ENCODE measurements around the gene STIM1.
"Not testable (repeated sequence)": the region's sequence is repeated elsewhere in the genome, so short reads cannot be mapped to it uniquely, and the experiment has no call there.

STIM1 gene

DNA sequence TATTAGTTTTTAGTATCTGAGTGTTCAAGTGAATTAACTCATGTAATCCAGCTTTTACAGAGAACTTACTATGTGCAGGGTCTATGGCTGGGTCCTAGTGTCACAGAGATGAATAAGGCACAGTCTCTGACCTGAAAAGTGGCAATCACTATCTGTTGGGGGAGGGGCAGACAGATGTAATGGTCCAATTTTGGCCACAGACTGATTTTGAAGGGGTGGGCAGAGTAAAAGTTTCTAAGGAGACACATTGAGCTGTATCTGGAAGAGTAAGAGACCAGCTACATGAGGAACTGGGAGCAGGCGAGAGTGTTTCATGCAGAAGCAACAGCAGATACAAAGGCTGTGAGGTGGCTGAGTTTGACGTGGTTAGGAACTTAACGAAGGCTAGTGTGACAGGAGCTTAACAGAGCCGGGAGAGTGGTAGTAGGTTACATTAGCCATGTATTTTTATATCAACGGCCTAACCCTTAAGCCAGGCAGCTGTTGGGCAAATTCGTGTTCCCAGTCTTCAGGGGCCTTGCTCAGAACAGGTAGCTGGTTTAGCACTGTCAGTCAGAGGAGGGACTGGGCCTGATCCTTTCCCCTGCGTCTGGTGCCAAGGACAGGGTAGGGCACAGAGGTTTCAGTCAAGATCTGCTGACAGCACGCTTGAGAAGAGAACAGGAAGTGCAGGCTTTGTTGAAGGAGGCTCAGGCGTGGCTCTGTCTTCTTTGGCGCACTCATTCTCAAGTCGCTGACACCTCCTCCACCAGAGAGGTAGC, 1.4 kb upstream of the STIM1 start:
- no peak for DNase-seq (ENCODE audit: low spot score)
- FAIRE-seq: no peak

DNA sequence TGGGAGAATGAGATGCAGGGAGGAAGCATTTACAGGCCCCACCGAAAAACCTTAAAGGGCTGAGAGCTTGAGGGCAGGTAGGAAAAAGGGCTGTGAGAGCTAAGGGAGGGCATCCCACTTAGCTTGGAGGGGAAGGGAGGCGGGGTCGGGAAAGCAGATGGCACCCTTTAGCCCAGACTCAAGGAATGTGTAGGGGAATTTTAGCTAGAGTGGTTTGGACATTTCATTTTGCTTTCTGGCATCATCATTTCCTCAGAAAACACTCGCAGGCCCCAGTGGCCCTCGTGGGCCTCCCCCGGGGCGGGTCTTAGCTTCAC, 846 bp upstream of the STIM1 start:
- no peak for DNase-seq (ENCODE audit: low spot score)
- no peak for FAIRE-seq

DNA sequence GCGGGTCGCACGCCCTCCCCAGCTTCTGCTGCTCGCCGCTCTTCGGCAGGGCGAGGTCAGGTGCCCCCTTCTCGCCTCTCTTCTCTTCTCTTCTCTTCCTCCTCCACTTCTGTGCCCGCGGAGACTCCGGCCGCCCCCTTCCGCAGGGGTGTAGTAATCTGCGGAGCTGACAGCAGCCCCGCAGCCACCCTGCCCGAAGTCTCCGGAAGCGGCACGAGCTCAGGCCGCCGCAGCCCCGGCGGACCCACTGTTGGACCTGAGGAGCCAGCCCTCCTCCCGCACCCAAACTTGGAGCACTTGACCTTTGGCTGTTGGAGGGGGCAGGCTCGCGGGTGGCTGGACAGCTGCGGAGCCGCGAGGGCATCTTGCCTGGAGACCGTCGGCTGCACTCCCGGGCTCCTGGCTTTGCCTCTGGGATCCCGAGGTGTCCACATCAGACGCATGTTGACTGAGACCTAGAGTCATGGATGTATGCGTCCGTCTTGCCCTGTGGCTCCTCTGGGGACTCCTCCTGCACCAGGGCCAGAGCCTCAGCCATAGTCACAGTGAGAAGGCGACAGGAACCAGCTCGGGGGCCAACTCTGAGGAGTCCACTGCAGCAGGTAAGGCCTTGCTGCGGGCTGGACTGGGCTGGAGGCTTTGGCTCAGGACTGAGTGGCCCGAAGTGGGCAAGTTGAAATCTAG, 486 bp downstream of the STIM1 start:
- DNase-seq (ENCODE audit: low spot score): peak; percentile 30
- no peak for FAIRE-seq

DNA sequence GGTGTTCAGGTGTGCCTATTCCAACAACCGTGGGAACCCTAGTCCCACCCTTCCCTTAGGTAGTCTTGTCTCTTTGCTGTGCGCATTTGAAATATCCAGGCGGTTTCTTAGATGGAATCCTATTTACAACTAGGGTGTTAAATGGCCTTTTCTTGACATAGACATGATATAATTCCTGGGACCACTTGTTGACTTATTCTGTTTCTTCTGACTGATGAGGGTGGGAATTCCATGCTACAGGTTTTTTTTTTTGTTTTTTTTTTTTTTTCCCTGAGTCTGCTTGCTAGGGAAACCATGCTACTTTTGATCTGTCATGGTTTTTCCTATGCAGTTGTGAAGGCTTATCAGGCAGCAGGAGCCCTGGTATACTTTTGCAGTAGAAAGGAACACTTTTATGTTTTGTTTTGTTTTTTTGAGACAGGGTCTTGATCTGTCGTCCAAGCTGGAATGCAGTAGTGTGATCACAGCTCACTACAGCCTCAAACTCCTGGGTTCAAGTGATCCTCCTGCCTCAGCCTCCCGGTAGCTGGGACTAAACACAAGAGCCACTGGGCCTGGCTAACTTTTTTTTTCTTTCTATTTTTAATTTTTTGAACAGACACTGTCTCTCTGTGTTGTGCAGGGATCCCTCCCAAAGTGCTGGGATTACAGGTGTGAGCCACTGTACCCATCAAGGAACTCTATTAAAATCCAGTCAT, 1.5 kb downstream of the STIM1 start:
- no peak for FAIRE-seq
- no peak for DNase-seq (ENCODE audit: low spot score)

DNA sequence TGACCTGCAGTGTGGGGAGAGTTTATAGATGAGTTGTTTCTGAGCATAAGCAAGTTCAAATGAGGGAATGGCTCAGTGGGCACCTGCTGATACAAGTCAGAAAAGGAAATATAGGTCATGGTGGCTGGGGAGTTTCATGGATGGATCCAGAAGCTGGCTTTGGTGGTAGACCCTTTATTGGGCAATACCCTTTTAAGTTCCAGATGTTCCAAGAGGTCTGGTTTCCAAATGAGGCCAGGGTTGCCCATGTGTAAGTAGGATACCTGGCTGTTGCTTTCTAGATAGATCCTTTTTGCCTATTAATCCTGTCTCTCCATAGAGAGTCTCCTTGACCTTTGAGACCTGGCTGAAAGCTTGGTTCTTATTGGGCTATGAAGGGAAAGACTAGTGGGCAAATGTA, 2.2 kb downstream of the STIM1 start:
- DNase-seq (ENCODE audit: low spot score) (no peak), FAIRE-seq (no peak)

DNA sequence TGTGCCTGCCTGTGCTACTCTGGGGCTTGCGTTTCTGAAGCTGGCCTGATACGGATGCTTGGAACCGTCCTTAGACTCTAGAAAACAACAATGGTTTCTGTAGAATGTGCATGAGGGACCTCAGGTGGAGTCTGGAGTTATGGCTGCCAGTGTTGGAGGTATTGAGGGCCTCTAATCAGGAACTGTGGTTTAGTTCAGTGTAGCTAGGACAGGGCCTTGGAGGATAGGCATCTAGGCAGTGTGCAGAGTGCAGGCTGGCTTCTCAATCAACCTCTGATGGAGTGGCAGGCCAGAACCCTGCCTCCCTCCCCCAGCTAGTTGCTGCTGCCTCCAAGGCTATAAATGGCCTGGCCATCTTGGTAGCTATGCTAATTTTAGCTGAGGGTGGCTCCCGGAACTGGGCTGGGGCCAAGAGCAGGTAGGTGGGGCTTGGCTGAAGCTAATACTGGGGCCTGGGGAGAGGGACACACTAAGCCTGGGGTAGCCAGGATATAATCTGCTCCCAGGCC, 4.0 kb downstream of the STIM1 start:
- DNase-seq (ENCODE audit: low spot score) (no peak), FAIRE-seq (no peak)

DNA sequence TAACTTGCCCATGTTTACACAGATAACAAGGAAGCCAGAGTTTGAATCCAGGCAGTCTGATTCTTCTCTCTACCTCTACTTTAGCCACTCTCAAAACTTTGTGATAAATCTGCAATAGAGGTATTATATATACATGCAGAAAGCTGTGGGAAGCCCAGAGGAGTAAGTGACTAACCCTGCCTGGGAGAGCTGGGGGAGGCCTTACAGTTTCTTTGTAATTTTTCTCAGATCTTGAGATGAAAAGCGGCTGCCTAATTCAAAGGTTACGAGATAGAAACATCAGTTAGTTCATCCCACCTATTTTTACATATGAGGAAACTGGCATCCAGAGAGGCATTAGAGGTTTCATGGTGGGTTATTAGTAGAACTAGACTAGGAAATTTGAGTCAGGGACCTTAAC, 4.9 kb downstream of the STIM1 start:
- no peak for FAIRE-seq
- no peak for DNase-seq (ENCODE audit: low spot score)

DNA sequence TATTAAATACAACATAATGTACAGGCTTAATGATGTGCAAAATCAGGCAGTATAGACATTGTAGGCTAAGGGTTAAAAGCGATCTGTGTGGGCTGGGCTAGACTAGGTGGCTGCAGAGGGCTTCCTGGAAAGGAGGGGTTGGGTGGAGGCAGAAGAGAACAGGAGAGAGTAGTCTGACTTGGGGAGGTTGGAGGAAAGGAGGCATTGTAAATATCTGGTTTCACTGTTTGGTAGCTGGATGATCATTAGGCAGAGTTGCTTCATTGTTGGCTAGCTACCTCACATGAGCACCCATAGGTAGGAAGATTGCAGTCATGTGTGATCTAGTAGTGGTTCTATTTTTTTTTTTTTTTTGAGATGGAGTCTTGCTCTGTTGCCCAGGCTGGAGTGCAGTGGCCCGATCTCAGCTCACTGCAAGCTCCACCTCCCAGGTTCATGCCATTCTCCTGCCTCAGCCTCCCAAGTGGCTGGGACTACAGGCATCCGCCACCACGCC, 5.5 kb downstream of the STIM1 start:
- FAIRE-seq; DNase-seq (ENCODE audit: low spot score): not testable (repeated sequence)

DNA sequence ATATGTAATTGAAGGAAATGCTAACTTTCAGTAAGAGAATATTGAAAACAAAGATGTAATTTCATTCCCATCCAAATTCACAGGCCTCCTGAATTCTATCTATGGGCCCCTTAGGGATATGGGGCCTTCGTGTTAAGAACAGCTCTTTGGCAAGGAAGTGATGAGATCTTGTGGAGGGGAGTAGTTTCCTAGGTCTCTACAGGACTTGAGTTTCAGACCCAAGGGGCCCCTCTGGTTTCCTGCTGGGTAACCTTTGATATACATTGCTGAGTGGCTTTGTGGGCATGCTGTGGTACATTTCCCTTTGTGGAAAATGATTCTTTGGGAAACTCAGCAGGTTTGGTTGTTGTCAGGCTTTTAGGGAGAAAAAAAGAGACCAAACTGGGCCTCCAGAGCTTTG, 6.2 kb downstream of the STIM1 start:
- no peak for DNase-seq (ENCODE audit: low spot score)

DNA sequence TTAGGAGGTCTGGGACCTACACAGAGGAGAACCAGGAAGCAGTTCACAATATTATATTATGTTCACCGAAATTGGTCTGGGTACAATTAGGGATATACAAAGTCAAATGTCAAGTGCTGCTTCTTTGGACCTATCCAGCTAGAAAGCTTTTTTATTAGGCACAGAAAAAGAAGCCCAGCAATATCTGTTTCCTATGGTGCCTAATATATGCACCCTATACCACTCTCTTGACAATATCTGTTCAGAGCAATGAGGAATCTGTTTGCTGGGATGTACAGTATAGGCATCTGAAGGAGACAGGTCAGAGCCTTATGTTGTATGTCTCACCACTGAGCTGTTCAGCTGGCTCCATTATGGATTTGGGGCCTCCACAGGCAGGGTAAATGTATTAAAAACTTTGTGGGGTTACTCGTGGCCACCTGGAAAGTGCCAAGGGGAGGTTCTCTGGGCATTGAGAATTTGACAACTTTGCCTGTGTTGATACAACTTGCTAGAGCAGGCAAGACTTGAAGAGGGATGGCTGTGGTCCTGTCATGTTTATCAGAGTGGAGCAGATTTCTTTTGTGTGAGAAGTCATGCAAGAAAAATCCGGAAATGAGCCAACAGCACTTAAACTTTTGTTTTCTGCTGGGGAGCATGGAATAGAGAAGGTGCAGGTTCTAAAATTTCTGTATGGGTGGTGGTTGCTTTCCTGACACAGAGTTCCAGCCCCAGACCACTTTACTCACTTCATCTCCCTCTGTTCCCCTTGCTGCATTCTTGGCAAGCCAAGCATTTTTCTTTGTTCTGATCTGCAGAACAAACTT, 10.1 kb downstream of the STIM1 start:
- FAIRE-seq (no peak), DNase-seq (ENCODE audit: low spot score) (no peak)

More for the DNA sequence above, 6.2 kb downstream of the STIM1 start:
- no peak for FAIRE-seq

DNA sequence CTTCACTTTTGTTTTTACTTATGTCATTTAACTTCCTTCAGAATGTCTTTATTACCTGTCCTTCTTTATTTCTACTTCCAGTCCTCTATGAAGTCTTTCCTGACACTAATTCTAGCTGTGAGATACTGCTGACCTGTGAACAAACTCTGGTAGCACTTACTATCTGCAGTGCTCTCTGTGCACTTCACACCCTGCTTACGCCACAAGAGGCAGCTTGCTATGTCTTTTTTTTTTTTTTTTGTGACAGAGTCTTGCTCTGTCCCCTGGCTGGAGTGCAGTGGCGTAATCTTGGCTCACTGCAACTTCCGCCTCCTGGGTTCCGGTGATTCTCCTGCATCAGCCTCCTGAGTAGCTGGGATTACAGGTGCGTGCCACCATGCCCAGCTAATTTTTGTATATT, 10.7 kb downstream of the STIM1 start:
- no peak for FAIRE-seq
- DNase-seq (ENCODE audit: low spot score): no peak

DNA sequence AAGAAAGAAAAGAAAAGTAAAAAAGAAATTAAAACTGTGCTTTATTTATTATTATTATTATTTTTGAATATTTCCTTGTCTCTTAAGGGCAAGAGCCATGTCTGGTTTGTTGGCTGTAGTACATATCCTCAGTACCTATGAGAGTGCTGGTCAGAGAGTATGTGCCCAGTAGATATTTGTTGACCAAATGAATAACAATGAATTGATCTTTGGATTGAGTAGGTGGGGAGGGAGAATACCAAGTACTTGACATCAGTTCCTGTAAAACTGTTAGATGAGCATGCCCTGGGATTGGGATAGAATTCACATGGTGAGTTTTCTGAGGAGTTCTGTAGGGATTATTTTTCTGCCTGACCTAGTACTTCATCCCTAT, 11.4 kb downstream of the STIM1 start:
- no peak for FAIRE-seq
- DNase-seq (ENCODE audit: low spot score): no peak

DNA sequence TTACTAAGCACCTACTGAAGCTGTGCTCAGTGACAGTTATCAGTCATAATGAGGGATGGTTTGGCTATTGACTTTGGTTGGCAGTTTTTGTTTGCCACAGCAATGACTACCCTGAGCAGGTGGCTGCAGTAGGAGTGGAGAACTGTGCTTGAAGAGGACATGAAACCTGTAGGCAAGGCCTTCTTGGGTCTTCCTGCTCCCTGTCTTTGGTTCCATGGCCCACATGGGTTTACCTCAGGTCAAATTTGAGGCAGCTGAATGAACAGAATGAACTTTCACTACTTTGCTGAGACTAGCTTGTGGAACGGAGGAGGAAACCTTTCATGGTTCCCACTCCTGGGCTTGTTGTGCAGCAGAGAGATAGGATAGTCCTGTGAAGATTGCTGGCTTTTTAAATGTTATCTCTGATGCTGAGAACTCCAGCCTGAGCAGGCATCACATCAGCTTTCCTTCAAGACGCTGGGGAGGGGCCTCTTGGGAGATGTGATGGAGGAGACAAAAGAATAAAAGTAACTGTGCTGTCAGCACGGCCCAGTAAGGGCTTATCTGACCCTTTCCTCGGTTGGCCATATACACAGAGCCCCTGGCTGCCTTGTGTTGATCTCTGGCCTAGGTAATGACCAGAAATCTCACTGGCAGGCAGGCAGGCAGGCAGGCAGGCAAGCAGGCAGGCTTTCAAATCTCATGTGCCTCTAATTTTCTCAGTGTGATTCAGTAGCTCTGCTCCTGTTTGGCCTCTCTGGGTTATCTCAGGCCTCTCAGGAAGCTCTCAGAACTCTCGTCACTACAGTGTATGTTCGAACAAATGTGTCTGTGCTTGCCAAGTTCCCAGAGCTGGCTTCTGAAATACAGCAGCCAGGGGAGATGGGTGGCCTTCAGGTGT, 12.0 kb downstream of the STIM1 start:
- FAIRE-seq: no peak
- no peak for DNase-seq (ENCODE audit: low spot score)

DNA sequence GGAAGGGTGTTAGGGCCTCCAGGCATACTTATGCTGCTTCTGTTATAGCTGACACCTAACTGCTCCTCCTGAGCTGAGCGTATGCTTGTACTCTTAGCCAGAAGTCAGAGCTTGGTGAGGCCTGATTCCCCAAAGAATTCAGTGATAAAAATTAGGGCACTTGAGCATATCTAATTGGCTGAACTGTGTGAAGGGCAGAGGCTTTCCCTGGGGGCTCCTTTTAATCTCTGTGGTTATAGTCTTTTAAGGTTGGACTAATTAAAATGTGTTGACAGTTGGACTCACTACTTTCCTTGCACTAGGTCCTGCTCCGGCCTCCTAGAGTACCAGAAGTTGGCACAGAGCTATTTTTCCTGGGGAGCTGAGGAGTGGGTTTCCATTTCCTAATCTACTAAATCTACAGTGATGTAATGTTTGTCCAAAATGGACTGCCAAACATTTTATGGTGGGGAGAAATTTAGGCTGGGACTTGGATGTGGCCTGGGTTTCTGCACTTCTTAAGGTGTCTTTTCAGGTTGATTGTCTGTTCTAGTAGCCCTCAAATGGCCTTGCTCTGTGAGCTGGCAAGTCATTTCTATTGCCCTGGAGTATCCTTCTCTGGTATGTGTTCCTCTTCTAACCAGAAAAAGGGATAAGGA, 18.4 kb downstream of the STIM1 start:
- no peak for DNase-seq (ENCODE audit: low spot score)
- no peak for FAIRE-seq

DNA sequence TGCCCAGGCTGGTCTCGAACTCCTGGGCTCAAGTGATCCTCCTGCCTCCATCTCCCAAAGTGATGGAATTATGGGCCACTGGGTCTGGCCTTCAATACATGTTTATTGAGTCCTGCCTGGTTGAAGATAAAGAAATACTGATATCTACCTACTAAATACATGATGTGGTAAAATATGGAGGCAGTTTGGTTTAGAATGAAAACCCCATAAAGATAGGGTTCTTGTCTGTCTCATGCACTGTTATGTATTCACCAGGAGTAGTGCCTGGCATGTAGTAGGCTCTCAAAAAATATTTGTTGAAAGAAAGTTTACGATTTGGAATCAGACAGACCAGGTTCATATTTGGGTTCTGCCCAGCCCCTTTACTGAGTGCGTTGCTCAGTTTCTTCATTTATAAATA, 21.1 kb downstream of the STIM1 start:
- DNase-seq (ENCODE audit: low spot score) (no peak), FAIRE-seq (no peak)

DNA sequence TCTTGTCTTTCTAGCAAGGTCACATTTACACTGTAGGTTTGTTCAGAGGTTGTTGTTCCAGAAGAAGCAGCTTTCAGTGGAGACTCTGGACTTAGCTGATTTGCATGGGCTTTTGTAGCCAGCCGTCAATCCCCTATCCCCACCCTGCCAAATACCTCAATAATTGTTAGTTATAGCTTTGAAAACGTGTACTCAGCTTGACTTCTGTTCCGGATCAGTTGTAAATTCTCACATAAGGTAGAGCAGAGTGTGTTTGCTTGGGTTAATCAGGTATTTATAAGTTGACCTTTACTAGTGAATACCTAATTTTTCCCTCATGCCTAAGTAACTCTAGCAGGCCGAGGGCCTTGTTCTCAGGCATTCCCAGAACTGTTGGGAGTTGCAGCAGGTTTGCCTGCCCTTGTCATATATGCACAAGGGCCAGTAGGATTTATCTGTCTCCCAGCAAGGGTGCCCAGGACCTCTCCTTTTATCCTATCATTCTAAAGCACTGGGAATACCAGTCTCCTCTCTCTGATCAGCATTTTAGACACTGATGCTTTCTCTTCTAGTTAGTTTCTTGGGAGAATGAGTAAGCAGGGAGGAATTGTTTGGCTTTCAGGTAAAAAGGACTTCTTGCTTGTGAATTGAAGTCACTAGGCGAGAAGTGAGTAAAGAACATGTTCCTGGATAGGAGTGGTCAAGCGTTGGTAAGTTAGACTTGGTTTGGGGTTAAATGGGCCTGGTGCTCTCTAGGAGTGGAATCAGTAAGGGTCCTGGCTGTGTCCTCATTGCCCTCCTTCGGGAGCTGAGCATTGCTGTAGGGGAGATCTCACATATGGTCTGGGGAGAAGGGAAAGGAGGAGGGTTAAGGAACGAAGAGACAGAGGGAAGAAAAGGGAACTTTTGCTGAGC, 22.1 kb downstream of the STIM1 start:
- DNase-seq (ENCODE audit: low spot score) (no peak), FAIRE-seq (no peak)

DNA sequence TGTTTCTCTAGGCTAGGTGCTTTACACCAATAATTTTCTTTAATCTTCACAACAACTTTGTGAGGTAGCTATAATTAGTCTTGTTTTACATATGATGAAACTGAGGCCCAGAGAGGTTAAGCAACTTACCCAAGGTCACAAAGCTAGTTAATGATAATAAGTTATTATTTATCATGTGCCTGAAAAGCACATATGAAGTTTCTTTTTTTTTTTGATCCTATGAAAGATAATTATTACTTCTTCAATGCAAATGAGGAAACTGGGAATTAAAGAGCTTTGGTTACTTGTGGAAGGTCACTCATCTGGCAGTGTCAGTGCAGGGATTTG, 22.8 kb downstream of the STIM1 start:
- DNase-seq (ENCODE audit: low spot score): no peak
- no peak for FAIRE-seq

DNA sequence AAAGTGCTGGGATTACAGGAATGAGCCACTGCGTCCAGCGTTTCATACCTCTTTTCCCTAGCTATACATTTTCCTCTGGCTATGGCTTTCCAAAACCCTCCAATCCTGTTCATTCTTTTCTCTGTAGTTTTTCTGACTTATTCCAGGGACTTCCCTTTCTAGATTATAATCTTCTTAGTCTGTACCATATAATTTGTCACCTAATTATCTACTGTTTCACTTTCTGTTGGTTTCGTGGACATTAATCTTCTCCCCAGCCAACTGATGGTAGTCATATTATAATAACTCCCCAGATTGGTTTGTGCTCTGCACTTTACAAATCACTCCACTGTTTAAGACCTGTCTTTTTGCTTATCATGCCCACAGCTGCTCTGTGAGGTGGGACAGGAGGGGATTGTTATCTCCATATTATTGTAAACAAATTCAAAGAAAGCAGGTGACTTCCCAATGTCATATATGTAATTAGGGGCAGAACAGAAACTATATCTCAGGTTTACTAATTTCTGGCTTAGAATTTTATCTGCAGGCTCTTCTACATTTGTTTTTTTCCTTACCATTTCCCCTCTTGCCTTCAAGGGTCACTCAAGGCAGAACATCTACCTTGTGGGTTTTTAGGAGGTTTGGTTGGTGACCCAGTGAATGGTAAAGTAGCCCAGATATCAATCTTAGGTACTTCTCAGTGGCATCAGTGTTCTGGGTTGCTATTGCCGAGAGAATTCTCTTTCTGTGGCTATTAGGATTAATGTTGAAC, 23.9 kb downstream of the STIM1 start:
- DNase-seq (ENCODE audit: low spot score) (no peak), FAIRE-seq (no peak)

All from urothelium cell line (cell line).